ENCODE results near the gene CCP110. TPM values are rescaled to one million over a fixed set of nuclear protein-coding genes. Genes with fewer than 3 reads are reported as not detected.

Gene CCP110
- total RNA-seq, 1 experiment from 2014 or later, result 31.8 TPM

DNA sequence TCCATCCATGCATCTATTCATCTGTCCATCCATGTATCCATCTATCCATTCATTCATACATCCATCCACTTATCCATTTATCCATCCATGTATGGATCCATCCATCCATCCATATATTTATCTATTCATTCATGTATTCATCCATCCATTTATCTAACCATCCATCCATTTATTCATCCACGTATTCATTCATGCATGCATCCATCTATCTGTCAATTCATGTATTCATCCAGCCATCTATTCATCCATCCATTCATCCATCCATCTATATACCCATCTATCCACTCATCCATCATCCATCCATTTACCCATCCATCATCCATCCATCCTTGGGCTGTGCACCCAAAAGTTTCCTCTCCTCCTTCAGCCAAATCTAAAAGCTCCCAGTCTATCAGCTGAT lies 45.2 kb upstream of the CCP110 start:
- CTCF ChIA-PET, result no interaction called here
- no peak overlapping the region for H3K4me3 ChIP-seq (ENCODE audit: low read depth in 2 of 2, low read length in 2 of 2)
- no peaks in the 10 kb centered on the region for H3K4me1 ChIP-seq (ENCODE audit: control insufficient read depth, insufficient read depth, low read length)
- in situ Hi-C loops (cut with HindIII; ENCODE audit: low pct_unique_long_range_greater_than_20kb, low sequenced_read_pairs) (no loop called here), intact Hi-C loops (cut with micrococcal nuclease; ENCODE audit: unreplicated experiment) (no loop called here)
- DNase-seq (ENCODE audit: low read depth, low spot score) (no peak), ATAC-seq (no peak)
- no TSS peak for BruUV-seq (replicated peaks)
- no peak overlapping the region for H3K27ac ChIP-seq (ENCODE audit: low read length)
- H3K36me3 ChIP-seq (ENCODE audit: control insufficient read depth, insufficient read depth, low read length), result no peaks in the 10 kb centered on the region
- TF ChIP-seq, protein P1, sequence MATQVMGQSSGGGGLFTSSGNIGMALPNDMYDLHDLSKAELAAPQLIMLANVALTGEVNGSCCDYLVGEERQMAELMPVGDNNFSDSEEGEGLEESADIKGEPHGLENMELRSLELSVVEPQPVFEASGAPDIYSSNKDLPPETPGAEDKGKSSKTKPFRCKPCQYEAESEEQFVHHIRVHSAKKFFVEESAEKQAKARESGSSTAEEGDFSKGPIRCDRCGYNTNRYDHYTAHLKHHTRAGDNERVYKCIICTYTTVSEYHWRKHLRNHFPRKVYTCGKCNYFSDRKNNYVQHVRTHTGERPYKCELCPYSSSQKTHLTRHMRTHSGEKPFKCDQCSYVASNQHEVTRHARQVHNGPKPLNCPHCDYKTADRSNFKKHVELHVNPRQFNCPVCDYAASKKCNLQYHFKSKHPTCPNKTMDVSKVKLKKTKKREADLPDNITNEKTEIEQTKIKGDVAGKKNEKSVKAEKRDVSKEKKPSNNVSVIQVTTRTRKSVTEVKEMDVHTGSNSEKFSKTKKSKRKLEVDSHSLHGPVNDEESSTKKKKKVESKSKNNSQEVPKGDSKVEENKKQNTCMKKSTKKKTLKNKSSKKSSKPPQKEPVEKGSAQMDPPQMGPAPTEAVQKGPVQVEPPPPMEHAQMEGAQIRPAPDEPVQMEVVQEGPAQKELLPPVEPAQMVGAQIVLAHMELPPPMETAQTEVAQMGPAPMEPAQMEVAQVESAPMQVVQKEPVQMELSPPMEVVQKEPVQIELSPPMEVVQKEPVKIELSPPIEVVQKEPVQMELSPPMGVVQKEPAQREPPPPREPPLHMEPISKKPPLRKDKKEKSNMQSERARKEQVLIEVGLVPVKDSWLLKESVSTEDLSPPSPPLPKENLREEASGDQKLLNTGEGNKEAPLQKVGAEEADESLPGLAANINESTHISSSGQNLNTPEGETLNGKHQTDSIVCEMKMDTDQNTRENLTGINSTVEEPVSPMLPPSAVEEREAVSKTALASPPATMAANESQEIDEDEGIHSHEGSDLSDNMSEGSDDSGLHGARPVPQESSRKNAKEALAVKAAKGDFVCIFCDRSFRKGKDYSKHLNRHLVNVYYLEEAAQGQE (IDR thresholded peaks at IDR 0.05; ENCODE audit: insufficient read depth in 1 of 2, low read depth in 2 of 2, low read length in 1 of 2), result no peak
- TF ChIP-seq TCF7L2 (IDR thresholded peaks at IDR 0.05; ENCODE audit: low read depth, low read length) (no peak), POLR2AphosphoS5 (IDR thresholded peaks at IDR 0.05; ENCODE audit: low read depth, low read length) (no peak), SIN3A (IDR thresholded peaks at IDR 0.05; ENCODE audit: borderline replicate concordance, insufficient read depth, low read depth, low read length) (no peak)
- TF ChIP-seq, protein P2, sequence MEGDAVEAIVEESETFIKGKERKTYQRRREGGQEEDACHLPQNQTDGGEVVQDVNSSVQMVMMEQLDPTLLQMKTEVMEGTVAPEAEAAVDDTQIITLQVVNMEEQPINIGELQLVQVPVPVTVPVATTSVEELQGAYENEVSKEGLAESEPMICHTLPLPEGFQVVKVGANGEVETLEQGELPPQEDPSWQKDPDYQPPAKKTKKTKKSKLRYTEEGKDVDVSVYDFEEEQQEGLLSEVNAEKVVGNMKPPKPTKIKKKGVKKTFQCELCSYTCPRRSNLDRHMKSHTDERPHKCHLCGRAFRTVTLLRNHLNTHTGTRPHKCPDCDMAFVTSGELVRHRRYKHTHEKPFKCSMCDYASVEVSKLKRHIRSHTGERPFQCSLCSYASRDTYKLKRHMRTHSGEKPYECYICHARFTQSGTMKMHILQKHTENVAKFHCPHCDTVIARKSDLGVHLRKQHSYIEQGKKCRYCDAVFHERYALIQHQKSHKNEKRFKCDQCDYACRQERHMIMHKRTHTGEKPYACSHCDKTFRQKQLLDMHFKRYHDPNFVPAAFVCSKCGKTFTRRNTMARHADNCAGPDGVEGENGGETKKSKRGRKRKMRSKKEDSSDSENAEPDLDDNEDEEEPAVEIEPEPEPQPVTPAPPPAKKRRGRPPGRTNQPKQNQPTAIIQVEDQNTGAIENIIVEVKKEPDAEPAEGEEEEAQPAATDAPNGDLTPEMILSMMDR (IDR thresholded peaks at IDR 0.05), result no peak
- H3K9me3 ChIP-seq (ENCODE audit: control insufficient read depth, insufficient read depth, low read depth, low read length), result no peaks in the 10 kb centered on the region
- H3K27me3 ChIP-seq (ENCODE audit: control insufficient read depth, insufficient read depth, low read length), result no peaks in the 10 kb centered on the region
- POLR2A ChIA-PET, result interaction anchor here (0.5 kb wide), 1 partner anchor 15 kb away, joined by 8 read pairs; no protein-coding TSS in a partner anchor

DNA sequence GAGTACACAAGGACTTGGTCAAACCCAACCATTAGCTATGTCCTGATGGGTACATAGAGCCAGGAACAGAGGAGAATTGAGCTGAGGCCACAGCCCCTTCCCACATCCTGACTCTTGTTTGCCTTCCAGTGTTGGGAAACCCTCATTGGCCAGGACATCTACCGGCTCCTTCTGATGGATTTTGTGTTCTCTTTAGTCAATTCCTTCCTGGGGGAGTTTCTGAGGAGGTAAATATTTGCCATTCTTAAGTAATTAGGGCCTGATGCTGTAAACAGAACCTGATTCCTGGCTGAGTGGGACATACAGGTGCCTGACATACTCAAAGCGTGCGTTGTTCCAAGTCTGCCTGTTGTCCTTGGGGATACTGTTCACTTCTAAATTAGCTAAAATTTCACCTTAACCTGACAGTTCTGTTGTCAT lies 44.4 kb upstream of the CCP110 start:
- DNase-seq (ENCODE audit: low read depth, low spot score), result no peak
- intact Hi-C loops (cut with micrococcal nuclease; ENCODE audit: unreplicated experiment), result no loop called here
- no peaks in the 10 kb centered on the region for H3K36me3 ChIP-seq (ENCODE audit: control insufficient read depth, insufficient read depth, low read length)
- ChIA-PET CTCF (no interaction called here), POLR2A (interaction anchor here (0.5 kb wide), 1 partner anchor 14 kb away, joined by 8 read pairs; no protein-coding TSS in a partner anchor)
- no peak overlapping the region for H3K27ac ChIP-seq (ENCODE audit: low read length)
- H3K9me3 ChIP-seq (ENCODE audit: control insufficient read depth, insufficient read depth, low read depth, low read length), result no peaks in the 10 kb centered on the region
- no peak overlapping the region for H3K4me3 ChIP-seq (ENCODE audit: low read depth in 2 of 2, low read length in 2 of 2)
- H3K4me1 ChIP-seq (ENCODE audit: control insufficient read depth, insufficient read depth, low read length), result no peaks in the 10 kb centered on the region
- no peak for TF ChIP-seq SIN3A (IDR thresholded peaks at IDR 0.05; ENCODE audit: borderline replicate concordance, insufficient read depth, low read depth, low read length)
- TF ChIP-seq TCF7L2 (IDR thresholded peaks at IDR 0.05; ENCODE audit: low read depth, low read length), result no peak
- TF ChIP-seq, protein P1 (IDR thresholded peaks at IDR 0.05; ENCODE audit: insufficient read depth in 1 of 2, low read depth in 2 of 2, low read length in 1 of 2), result no peak
- TF ChIP-seq, protein P2 (IDR thresholded peaks at IDR 0.05), result no peak
- TF ChIP-seq POLR2AphosphoS5 (IDR thresholded peaks at IDR 0.05; ENCODE audit: low read depth, low read length), result no peak
- BruUV-seq (replicated peaks), result no TSS peak
- ATAC-seq, result no peak
- in situ Hi-C loops (cut with HindIII; ENCODE audit: low pct_unique_long_range_greater_than_20kb, low sequenced_read_pairs), result no loop called here
- H3K27me3 ChIP-seq (ENCODE audit: control insufficient read depth, insufficient read depth, low read length), result no peaks in the 10 kb centered on the region
